ENCODE results near the gene HOXA9.

DNA sequence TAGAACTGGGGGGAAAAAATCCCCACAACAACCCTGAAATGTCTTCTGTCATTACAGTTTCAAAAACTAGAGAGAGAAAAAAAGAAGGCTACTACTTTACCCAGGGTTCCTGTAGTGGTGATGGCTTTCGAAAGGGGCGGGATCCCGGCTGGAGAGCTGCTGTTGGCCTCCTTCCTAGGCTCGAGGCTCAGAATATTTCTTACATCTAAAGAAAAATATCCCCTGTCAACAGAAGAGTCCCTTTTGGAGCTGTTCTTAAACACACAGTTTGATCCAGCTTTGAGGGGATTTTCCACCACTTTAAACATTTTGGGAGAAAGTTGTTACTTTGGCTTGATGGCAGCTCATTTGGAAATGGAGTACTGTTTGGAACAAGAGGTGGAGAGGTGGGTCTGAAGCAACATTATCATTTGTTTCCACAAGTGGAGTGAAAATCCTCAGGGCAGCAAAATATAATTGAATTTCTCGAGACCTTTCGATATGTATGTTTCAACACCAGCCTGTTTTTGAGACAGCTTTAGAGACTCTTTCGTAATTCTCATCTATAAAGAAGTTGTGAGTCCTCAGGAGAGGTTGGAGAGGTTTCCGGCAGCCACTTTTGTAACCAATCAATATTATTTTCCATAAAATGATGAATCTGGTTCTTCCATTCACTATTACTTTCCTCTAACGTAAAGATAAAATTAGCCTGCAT lies 29.5 kb upstream of the HOXA9 start:
- TF ChIP-seq, protein P1, sequence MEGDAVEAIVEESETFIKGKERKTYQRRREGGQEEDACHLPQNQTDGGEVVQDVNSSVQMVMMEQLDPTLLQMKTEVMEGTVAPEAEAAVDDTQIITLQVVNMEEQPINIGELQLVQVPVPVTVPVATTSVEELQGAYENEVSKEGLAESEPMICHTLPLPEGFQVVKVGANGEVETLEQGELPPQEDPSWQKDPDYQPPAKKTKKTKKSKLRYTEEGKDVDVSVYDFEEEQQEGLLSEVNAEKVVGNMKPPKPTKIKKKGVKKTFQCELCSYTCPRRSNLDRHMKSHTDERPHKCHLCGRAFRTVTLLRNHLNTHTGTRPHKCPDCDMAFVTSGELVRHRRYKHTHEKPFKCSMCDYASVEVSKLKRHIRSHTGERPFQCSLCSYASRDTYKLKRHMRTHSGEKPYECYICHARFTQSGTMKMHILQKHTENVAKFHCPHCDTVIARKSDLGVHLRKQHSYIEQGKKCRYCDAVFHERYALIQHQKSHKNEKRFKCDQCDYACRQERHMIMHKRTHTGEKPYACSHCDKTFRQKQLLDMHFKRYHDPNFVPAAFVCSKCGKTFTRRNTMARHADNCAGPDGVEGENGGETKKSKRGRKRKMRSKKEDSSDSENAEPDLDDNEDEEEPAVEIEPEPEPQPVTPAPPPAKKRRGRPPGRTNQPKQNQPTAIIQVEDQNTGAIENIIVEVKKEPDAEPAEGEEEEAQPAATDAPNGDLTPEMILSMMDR (IDR thresholded peaks at IDR 0.05) = no peak
- TF ChIP-seq POLR2A (IDR thresholded peaks at IDR 0.05) (no peak), EP300 (IDR thresholded peaks at IDR 0.05) (no peak)
